ENCODE data around the gene RGCC.

DNA sequence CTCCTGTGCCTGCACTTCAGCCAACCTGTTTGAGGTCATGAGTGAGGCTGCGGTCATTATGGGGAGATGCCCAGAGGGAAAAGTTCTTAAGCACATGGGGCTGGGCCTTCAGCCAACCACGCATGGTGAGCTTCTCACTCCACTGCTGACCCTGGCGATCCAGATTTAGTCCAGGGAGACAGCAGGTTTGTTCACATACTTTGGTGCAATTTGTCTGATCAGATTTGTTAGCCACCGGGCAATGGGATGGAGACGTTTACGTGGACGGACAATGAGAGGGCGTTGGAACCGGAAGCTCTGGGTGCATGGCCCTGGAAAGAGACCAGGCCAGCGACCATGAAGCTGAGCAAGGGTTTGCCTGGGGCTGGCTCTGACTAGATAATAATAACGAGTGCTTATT, 56.2 kb downstream of the RGCC start:
- TF ChIP-seq, protein P1, sequence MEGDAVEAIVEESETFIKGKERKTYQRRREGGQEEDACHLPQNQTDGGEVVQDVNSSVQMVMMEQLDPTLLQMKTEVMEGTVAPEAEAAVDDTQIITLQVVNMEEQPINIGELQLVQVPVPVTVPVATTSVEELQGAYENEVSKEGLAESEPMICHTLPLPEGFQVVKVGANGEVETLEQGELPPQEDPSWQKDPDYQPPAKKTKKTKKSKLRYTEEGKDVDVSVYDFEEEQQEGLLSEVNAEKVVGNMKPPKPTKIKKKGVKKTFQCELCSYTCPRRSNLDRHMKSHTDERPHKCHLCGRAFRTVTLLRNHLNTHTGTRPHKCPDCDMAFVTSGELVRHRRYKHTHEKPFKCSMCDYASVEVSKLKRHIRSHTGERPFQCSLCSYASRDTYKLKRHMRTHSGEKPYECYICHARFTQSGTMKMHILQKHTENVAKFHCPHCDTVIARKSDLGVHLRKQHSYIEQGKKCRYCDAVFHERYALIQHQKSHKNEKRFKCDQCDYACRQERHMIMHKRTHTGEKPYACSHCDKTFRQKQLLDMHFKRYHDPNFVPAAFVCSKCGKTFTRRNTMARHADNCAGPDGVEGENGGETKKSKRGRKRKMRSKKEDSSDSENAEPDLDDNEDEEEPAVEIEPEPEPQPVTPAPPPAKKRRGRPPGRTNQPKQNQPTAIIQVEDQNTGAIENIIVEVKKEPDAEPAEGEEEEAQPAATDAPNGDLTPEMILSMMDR (conservative IDR thresholded peaks at IDR 0.05 in 1 of 2, IDR thresholded peaks at IDR 0.05 in 1 of 2; ENCODE audit: low read depth in 1 of 2, low read length in 2 of 2) = no peak
- no peak for TF ChIP-seq EZH2 (IDR thresholded peaks at IDR 0.05; ENCODE audit: low read length, missing control alignments)

Measured in fibroblast of lung (primary cell).